NCI-H748 treated with DMSO at 0.1 percent for 48 hours (cell line): ENCODE results near the gene TP53I13.

Experiments used
- DNase-seq: peaks from one replicate; lab custom pipeline; 2025; lab: John Stamatoyannopoulos, UW

Gene TP53I13

DNA sequence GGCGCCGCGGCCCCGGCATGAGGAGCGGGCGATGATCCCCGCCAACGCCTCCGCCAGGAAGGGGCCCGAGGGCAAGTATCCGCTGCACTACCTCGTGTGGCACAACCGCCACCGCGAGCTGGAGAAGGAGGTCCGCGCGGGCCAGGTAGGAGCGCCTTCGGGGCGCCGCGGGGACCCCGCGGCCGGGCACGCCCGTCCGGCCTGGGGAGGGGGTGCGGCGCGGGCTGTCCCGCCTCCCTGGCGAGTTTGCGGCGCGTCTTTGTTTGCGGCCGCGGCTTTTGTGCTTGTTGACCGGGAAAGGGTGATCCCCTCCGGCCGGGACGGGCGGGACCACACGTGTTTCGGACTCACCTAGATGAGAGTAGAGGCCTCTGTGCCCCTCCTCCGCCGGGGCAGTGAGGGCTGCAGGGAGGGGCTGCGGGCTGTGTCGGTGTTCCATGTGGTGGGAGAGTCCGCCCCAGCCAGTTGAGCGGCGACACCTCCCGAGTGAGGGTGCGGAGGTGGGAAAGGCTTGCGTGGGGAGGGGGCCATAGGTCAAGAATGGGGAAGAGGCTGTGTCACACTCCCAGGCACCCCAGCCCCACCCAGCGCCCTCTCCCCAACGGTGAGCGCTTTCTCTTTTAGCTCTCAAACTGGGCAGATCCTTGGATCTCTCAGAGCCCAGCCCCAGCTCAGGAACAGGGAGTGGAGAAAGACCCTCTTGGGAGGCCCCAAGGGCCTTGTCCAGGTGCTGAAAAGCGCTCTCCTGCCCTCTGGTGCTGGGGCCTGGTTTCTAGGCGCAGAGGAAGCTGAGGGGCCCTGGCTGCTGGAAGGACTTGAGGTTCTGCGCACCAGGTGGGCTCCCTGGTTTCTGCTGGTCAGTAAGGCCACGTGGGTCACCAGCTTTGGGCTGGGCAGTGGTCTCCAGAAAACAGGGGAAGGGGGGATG, 25.4 kb downstream of the TP53I13 start:
- DNase-seq, result no peak

DNA sequence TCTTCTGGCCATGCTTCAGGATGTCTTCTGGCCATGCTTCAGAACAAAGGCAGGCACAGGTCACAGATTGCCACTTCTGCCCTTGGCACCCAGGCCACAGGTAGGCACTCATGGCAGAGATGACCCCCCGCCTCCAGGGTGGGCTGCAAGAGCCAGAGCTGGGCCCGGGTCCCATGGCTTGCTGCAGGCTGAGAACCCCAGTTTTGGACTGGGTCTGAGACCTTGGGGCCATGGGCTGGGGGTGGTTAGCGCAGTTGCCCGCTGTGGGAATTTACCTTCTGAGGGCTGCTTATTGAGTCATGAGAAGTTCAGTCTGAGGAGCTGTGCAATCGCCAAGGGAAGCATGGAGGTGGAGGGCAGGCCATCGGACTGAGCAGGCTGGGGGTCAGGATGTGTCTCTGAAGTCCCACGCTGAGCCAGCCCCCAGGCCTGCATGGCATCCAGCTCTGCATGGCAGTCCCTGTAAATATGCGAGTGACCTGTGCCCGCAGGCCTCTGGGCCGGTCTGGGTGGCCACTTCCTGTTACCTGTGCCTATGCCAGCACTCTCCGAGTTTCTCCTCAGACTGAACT, 26.1 kb downstream of the TP53I13 start:
- no peak for DNase-seq

DNA sequence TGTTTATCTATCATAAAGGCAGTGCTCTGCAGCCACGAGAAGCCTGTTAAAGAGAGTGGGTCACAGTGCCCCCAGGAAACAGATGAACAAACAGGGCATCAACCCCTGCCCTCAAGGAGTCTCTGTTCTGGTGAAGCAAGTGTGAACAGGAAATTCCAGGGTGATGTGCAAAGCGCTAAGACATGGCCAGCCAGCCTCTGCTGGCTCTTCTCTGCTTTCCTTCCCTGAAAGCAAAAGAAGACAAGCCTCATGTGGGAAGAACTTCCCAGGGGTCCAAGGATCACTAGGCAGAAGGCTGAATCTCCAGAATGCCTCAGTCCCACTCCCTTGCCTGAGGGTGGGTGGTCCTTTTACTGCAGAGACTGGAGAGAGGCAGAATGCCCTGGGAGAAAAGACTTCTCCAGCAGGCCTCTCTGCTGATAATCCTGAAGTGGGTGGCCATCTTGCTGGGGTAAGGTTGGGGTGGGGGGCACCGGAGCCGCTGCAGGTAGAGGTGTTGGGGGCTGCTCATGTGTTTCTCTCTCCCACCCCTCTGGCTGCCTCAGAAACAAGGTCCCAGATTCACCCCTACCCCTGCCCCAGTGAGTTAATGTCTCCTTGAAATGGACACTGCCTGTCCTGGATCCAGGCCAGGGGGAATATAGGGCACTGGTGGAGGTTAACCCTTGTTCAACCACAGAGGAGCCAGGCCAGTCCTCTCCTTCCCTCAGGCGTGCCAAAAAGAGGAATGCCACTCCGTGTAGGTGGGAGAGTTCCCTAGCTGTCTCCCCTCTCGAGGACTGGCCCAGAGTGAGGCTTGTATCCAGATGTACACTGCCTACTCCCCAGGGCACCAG, 26.8 kb downstream of the TP53I13 start:
- no peak for DNase-seq

DNA sequence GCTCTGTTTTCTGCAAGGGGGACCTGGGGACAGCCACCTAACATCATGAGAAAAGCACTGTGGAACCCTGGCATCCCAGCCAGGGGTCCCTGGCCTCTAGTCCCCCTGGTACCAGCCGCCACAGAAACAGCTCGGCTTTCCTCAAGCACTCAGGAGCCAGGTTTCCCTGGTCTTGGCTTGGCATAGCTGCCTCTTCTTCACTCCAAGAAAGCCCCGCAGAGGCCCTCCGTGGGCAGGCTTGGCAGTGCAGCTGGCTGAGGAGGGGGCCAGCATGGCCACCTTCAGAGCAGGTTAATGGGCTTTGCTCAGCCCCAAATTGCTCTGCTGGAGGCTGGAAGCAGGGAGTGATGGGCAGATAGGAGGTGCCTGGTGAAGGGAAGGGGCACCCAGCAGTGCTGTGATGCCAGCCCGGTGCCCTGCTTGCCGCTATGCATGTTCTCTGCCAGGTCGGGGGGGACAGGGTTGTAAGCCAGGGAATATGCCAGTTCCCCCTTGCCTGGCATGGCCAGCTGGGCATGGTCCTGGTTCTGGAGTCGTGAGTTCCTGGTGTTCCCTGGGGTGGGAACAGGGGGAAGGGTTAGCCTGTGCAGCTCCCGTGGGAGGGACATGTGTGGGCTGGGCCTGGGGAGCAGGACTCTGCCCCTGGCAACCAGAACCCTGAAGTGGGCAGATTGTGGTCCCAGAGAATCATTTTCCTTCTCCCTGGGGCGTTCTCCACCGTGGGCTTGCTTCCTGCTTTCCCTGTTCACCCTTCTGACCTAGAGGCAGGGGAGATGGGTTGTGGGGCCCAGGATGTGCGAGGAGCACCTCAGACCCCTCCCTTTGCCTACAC, 27.7 kb downstream of the TP53I13 start:
- no peak for DNase-seq

DNA sequence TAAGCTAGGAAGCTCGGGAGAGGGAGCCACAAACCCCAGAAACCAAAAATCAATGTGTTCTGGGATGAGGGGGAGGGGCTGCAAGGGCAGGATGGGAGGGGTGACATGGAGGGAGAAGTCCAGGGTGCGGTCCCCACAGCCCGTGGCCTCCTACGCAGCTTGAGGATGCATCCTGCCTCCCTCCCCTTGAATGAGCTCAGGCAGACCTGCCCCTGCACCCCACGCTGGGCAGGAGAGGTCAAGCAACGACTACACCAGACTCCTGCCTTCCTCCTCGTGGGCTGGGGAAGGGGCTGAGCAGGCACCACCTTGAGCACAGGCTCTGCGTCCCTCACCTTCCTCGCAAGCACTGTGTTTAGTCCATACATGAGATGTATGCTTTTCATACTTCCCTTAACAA, 28.3 kb downstream of the TP53I13 start:
- DNase-seq, result no peak

DNA sequence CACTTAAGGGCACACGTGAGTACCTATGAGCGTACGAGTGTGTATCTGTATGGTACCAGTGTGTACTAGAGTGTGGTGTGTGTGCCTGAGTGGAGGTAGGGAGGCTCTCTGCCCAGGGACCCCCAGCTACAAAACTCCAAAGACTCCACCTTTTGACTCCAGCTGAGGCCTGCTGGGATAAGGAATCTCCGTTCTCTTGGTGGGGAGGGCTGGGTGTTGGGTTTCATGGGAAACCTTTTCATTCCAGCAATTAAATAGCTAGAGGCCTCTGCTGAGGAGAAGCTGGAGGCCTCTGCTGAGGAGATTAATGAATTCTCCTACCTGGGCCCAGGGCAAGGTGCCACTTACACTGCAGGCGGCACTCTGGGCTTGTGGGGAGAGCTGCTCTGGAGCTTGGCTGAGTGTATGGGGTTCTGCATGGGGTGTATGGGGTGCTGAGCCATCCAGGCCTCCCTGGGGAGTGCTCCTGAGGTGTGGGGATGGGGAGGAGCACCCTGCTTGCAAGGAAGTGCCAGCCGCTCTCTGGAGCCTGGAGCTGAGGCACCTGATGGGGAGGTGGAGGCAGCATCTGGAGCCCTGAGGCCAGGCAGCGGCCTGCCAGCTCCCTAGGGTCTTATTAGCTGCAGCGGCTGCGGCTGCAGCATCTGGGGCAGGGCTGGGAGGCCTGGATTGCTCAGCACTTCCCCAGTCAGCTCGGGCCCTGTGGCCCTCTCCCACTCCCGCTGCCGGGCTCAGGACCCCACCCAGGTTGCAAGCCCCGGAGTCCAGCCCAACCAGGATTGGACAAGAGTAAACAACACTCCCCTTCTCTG, 29.1 kb downstream of the TP53I13 start:
- DNase-seq, result no peak

DNA sequence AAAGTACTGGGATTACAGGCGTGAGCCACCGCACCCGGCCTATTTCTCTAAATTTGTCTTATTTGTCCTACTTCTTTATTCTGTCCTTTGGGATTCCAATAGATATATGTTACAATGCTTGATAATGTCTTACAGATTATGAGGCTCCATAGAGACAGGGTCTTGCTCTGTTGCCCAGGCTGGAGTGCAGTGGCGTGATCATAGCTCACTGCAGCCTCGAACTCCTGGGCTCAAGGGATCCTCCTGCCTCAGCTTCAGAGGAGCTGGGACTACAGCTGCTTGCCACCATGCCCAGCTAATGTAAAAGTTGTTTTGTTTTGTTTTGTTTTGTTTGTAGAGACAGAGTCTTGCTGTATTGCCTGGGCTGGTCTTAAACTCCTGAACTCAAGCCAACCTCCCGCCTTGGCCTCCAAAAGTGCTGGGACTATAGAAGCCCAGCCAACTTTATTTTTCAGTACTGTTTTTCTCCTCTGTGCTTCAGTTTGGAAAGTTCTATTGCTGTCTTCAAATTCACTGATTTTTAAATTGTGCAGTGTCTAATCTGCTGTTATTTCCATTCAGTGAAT, 34.7 kb downstream of the TP53I13 start:
- DNase-seq, result no peak

DNA sequence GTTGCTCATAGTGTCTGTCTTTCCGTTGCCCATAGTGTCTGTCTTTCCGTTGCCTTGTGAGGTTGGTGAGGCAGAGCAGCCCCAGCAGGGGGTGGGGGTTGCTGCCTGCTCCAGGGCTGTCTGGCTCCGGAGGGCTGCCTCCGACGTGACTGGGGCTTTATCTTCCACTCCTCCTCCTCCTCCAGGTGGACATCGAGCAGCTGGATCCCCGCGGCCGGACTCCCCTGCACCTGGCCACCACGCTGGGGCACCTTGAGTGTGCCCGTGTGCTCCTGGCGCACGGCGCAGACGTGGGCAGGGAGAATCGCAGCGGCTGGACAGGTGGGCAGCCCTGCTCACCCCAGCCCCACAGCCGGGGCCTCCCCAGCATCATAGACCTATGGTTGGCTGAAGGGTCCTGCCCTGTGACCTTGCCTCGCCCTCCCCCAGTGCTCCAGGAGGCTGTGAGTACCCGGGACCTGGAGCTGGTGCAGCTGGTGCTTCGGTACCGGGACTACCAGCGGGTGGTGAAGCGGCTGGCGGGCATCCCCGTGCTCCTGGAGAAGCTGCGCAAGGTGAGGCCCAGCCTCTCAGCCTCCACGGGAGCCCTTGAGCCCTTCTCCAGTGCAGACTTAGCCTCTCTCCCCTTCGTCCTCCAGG, 39.2 kb downstream of the TP53I13 start:
- DNase-seq, result no peak

DNA sequence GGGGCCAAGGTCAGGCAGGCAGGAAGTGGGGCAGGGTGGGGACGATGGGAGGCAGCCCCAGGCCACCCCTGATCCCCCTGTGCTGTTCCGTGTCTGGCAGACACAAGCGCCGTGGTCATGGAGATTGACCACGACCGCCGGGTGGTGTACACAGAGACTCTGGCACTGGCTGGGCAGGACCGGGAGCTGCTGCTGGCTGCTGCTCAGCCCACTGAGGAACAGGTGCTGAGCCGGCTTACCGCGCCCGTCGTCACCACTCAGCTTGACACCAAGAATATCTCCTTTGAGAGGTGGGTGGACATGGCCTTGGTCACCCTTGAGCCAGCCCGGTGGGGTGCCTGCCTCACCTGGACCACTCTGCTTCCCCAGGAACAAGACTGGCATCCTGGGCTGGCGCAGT, 40.5 kb downstream of the TP53I13 start:
- DNase-seq, result no peak

DNA sequence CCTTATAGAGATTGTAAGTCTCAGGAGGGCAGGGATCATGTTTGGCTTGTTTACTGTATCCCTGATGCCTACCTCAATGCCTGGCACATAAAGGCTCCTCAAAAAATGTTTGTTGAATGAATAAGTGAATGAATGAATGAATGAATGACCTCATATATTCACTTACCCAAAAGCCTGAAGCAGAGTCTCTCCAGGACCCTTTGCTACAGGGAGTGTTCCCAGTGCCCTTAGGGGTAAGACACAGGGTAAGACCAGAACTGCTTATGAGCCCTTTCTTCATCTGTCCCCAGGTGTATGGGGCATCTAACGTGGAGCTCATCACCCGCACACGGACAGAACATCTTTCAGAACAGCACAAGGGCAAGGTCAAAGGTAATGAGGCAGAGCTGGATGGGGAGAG, 41.9 kb downstream of the TP53I13 start:
- DNase-seq, result no peak

DNA sequence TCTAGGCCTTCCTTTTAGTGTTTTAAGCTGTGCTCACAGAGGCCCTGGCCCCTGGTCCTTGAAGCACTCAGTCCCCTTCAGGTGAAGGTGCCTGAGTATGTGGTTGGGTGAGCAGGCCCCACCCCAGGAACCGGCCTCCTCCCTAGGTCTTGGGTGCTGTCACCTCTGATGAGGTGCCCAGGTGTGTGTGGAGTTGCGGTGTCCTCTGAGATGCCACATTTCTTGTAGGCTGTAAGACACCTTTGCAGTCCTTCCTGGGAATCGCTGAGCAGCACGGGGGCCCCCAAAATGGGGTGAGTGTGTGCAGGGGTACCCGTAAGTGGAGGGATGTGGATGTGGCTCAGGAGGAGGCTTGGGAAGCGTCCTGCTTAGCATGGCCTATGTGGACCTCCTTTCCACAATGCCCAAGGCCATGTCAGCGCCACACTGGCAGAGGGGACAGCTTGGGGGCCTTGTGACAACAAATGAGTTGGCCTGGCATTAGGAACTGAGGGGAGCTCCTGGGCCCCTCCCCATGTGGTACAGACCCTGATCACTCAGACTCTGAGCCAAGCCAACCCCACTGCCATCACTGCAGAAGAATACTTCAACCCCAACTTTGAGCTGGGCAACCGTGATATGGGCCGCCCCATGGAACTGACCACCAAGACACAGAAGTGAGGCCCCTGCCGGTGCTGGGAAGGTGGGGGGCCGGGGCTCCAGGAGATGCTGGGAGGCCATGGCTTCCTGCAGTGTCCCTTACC, 43.0 kb downstream of the TP53I13 start:
- DNase-seq, result no peak

DNA sequence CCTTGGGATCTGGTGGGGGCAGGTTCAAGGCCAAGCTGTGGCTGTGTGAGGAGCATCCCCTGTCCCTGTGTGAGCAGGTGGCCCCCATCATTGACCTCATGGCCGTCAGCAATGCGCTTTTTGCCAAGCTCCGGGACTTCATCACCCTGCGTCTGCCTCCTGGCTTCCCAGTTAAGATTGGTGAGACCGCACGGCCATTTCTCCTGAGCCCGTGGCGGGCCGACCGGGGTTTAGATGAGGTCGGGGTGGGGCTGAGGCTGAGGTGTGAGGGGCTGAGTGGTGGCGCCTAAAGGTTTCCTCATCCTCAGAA, 43.5 kb downstream of the TP53I13 start:
- no peak for DNase-seq

DNA sequence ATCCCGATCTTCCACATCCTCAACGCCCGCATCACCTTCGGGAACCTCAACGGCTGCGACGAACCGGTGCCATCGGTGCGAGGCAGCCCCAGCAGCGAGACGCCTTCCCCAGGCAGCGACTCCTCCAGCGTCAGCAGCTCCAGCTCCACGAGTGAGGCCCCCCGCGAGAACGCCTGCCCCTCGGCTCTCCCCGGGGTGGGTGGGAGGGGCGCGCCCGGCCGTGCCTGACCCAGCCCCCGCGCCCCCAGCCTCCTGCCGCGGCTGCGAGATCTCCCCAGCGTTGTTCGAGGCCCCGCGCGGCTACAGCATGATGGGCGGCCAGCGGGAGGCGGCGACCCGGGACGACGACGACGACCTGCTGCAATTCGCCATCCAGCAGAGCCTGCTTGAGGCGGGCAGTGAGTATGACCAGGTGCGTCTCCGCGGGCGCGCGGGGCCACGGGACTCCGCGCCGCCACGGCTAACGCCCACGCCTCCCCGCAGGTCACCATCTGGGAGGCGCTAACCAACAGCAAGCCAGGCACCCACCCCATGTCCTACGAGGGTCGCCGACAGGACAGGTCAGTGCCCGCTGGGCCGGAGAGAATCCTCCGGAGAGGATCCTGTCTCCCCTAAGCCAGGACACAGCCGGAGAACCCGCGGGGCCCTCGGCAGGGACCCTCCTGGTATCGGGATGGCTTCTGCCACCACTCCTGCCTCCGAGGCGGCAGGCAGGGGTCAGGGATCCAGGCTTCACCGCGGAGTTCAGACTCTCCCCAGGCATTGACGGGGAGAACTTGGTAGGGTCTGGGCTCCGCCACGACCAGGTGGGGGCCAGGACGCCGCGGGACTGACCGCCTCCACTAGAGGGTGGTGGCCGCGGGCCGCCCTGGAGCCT, 44.1 kb downstream of the TP53I13 start:
- DNase-seq, result no peak

DNA sequence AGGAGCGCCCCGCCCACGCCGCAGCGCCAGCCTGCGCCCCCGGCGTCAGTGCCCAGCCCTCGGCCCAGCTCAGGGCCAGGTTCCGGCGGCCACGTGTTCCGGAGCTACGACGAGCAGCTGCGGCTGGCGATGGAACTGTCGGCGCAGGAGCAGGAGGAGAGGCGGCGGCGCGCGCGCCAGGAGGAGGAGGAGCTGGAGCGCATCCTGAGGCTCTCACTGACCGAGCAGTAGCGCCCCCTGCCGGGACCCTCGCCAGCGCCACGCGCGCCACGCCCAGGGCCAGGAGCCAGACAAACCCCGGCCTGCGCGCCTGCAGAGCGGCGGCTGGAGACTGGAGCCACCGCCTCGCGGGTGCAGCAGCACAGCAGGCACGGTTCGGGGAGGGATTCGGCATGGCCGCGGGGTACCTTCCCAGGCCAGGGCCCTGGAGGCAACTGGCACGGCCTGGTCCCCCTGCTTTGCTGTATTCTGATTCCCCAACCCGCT, 44.9 kb downstream of the TP53I13 start:
- no peak for DNase-seq

DNA sequence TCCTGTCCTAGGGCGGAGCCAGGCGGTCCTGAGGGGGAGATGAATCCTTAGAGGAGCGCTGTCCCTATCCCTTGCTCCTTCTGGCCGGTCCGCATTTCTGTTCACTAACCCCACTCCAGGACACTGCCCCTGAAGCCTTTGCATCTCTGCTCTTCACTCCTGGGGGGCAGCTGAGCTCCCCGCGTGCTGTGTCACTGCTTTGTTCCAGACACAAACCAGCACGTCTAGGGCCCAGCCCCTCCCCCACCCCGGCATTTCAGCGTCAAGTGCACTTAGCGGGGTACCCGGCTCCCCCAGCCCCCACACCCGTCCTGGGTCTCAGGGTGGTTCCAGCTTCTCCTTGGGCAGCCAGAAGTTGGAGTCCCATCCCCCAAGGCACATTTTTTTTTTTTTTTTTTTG, 45.4 kb downstream of the TP53I13 start:
- no peak for DNase-seq

DNA sequence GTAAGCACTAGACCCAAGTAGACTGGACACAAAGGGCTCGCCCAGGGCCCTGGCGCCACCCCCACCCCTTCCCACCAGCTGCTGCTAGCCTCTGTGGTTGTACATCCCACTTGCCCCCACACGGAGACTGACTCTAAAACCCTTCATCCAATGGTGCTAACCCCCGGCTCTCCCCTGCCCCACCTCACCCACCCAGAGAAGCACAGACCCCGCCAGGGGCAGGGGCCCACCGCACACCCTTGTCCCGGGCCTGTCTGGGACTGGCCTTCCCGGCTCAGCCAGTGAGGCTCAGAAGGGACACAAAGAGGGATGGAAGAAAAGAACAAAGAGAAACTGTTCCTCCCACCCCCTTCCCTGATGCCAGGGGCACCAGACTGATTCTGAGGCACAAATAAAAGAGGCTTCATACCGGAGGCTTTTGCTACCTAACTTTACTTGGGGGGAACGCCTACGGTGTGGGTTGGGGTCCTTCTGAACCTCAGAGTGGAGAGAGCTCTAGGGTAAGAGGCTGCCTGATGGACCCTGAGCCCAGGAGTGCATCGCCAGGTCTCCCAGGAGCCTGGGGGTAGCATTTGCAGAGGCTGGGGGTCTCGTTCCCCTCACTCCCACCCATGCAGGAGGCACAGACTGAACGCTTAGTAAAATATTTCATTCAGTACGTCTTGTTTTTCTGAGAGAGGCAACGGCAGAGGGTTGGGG, 46.0 kb downstream of the TP53I13 start:
- DNase-seq, result no peak

DNA sequence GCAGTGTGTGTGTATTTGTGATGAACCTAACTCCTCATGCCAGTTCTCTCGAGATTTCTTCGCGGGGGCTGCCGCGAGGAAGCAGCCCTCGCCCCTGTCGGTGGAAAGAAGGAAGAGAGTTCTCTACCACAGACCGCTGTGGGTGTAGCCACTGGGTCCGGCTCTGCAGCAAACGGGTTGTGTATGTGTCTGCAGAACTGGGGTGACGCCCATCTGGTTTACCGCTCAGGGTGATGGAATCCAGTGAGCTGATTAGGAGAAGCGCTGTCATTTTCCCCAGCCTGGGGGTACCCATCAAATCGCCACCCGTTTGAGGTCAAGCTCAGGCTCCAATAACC, 46.5 kb downstream of the TP53I13 start:
- no peak for DNase-seq
